ENCODE measurements around the gene A4GNT.
A peak's percentile ranks its signal among the peaks of the same experiment; 100 is the strongest.
"Not testable (repeated sequence)": the region's sequence is repeated elsewhere in the genome, so short reads cannot be mapped to it uniquely, and the experiment has no call there.

The A4GNT gene

DNA sequence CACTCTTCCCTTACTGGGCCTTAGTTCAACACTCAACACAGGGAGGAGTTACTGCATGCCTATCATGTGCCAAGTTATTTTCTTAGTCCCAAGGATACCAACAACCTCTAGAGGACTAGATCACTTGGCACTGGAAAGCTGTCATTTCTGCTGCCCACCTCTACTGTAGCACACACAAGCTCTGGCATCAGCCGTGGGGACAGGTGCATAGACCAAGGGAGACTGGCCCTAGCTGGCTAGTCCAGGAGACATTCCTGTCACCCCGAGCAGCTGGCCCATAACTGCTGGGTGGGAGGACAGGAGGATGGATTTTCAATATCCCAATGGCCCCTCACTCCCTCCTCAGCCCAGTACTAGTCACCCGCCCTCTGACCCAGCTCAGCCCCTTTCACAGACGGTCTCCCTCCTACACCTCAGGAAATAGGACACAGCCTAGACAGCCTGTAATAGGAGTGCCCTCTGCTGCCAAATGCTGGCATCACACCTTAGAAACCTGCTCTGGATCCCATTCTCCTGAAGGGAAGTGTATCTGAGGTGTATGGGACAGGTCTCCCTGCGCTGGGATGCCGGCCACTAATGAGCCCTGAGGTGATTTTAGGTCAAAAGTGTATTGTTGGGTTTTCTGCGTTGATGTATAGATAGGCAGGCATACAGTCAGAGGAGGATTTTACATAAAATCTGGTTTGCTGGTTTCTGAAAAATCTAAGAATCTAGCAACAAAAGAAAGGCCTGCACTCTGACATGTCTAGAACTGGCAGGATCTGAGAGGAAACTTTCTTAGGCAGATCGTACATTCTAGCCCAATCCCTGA lies 13.4 kb downstream of the A4GNT start:
- peak; percentile 14 for DNase-seq (ENCODE audit: low read depth)

- DNase-seq (ENCODE audit: low read depth) = no peak
Measured at GRCh38 chr3:138114988-138115971, 16.9 kb downstream of the A4GNT start, which contains the start of gene DZIP1L. TSS of gene DZIP1L (minus strand) at chr3:138115608. CDS start at chr3:138103971, 11,637 bp downstream.

DNA sequence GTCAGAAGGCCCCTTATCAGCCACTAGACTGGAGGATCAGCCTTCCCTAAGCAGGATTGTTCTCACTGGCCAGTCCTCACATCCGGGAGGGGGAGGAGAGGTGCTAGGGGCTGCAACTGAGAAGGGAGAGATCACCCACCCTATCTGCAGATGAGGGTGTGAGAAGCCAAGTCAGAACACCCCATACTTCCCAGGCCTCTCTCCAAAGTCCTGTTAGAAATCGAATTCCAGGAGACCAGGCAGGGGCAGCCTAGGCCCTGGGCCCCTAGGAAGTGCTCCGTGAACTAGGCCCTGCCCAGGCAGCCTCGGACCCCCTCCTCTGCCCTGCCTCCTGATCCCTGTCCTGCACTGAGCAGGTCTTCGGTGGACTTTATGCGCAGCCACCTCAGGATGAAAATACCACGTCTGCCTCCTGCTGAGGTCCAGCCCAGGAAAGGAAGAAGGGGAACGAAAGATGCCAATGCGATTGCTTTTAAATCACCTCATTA lies 17.7 kb downstream of the A4GNT start:
- no peak for DNase-seq (ENCODE audit: low read depth)

DNA sequence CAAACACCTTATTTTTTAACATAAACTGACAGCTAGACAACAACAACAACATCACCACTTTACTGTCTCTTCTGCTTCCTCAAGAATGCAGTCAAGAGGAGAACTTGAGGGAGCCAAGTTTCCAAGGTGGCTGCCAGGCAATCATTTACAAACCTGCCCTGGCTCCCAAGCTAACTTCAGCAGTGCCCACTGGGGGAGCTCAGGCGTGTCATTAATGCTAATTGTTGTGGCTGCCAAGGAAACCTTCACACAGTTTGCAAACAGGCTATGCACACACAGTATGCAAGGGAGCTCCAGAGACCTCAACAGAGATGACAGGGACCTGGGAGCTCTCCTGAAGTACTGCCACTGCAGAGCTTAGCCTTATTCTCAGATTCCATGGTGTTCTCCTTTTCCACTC lies 18.9 kb downstream of the A4GNT start:
- no peak for DNase-seq (ENCODE audit: low read depth)

- no peak for DNase-seq (ENCODE audit: low read depth)
Measured at GRCh38 chr3:138112362-138112761, 19.8 kb downstream of the A4GNT start.

- DNase-seq (ENCODE audit: low read depth) = no peak
Measured at GRCh38 chr3:138105598-138105997, 26.6 kb downstream of the A4GNT start.

- no peak for DNase-seq (ENCODE audit: low read depth)
Measured at GRCh38 chr3:138103466-138103865, 28.7 kb downstream of the A4GNT start.

DNA sequence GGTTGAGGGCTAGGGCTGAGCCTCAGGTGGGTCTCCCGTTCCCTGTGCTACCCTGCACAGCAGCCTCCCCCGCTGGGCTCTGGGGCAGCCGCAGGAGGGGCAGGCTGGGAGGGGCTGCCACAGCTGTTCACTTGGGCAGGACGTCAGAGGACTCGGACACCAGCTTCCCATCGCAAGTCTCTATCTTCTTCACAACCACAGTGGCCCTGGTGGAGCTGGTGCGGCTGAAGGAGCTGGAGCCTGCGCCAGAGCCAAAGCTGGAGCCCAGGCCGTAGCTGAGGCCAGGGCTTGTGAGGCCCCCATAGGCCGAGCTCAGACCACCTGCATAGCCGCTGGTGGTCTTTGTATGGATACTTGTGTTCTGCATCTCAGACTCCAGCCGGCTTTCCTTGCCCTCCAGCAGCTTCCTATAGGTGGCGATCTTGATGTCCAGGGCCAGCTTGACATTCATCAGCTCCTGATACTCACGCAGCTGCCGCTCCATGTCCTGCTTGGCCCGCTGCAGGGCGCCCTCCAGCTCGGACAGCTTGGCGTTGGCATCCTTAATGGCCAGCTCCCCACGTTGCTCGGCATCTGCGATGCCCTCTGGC lies 30.7 kb downstream of the A4GNT start:
- DNase-seq (ENCODE audit: low read depth) = not testable (repeated sequence)

- no peak for DNase-seq (ENCODE audit: low read depth)
Measured at GRCh38 chr3:138099417-138099816, 32.8 kb downstream of the A4GNT start.

GRCh38 chr3:138097192-138098172 lies 34.7 kb downstream of the A4GNT start:
- DNase-seq (ENCODE audit: low read depth) = no peak

GRCh38 chr3:138093721-138094120 lies 38.5 kb downstream of the A4GNT start:
- no peak for DNase-seq (ENCODE audit: low read depth)

GRCh38 chr3:138092023-138092422 lies 40.2 kb downstream of the A4GNT start:
- DNase-seq (ENCODE audit: low read depth) = no peak

- no peak for DNase-seq (ENCODE audit: low read depth)
Measured at GRCh38 chr3:138089091-138089490, 43.1 kb downstream of the A4GNT start.

DNA sequence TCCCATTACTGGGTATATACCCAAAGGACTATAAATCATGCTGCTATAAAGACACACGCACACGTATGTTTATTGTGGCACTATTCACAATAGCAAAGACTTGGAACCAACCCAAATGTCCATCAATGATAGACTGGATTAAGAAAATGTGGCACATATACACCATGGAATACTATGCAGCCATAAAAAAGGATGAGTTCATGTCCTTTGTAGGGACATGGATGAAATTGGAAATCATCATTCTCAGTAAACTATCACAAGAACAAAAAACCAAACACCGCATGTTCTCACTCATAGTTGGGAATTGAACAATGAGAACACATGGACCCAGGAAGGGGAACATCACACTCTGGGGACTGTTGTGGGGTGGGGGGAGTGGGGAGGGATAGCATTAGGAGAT lies 46.4 kb downstream of the A4GNT start:
- DNase-seq (ENCODE audit: low read depth) = not testable (repeated sequence)

- no peak for DNase-seq (ENCODE audit: low read depth)
Measured at GRCh38 chr3:138084196-138084595, 48.0 kb downstream of the A4GNT start.

DNA sequence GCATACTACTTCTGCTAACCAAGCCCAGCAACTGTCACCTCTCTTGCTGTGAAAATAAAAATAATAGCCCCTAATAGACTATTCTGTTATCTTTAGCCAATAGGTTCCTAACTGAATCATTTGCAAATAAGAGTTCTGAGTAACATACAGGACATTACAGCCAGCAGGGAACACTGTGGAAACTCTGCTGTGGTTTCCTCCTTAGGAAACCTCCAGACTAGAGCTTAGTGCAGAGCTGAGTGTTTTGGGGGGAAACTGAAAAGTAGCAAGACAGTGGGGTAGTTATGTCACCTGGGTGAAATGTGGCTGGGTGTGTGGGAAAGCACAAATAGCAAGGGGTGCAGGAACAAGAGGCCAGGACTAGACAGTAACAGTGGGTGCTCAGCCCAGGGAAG lies 49.2 kb downstream of the A4GNT start:
- no peak for DNase-seq (ENCODE audit: low read depth)

- DNase-seq (ENCODE audit: low read depth) = no peak
Measured at GRCh38 chr3:138082085-138082991, 49.9 kb downstream of the A4GNT start.

- no peak for DNase-seq (ENCODE audit: low read depth)
Measured at GRCh38 chr3:138081371-138082084, 50.7 kb downstream of the A4GNT start.

DNA sequence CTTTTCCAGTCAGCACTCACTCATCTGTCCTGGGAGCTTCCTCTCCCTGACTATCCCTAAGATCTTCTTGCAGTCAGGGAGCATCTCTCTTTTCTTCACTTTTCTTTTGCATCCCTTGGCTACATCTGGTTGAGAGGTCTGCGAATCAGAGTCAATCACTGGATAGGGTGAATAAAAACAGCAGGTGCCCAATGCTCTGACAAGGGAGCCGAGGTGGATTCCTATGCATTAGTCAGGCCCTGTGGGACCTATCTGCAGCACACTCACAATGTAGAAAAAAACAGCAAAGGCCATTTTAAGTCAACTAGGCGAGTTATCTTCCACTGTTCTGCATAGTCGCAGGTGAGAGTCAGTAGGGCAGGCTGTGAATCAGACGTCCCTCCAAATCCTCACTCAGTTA lies 52.3 kb downstream of the A4GNT start:
- no peak for DNase-seq (ENCODE audit: low read depth)

Data from activated gamma-delta T cell treated with anti-CD3 and anti-CD28 coated beads, Interleukin-2, amount 50 U/mL, for 16 hours (primary cell).